ENCODE results near the gene MYO9B. TPM values are rescaled to one million over a fixed set of nuclear protein-coding genes. Genes with fewer than 3 reads are reported as not detected.
A peak's percentile ranks its signal among the peaks of the same experiment; 100 is the strongest.

MYO9B gene
- total and polyA plus RNA-seq, 2 of the 13 experiments (the other 11 are each of a cell fraction or from before 2014, with no cell fraction given) = 18.0 to 18.3 TPM

GRCh38 chr19:17136021-17136420, 60.4 kb downstream of the MYO9B start (continued):
- TF ChIP-seq PAF1 (CRISPR knock-in tag; IDR thresholded peaks at IDR 0.05) = no peak
- TF ChIP-seq MZF1 (CRISPR knock-in tag; IDR thresholded peaks at IDR 0.05; ENCODE audit: borderline replicate concordance) = no peak
- 0 out of 2 replicates have a peak, but pooled peaks have one; percentile 16 for TF ChIP-seq ZNF430 (CRISPR knock-in tag; IDR thresholded peaks at IDR 0.05)
- TF ChIP-seq SALL1 (CRISPR knock-in tag; IDR thresholded peaks at IDR 0.05) = no peak

GRCh38 chr19:17136617-17137016, 61.0 kb downstream of the MYO9B start:
- no peaks in the 10 kb centered on the region for H3K36me3 ChIP-seq (replicated peaks in 1 of 2; ENCODE audit: control insufficient read depth in 1 of 2, insufficient read depth in 2 of 2, low read length in 2 of 2)
- in situ Hi-C loops (cut with HindIII; ENCODE audit: extremely low pct_ligation_motif_present, low pct_unique_long_range_greater_than_20kb) (no loop called here), intact Hi-C loops (cut with micrococcal nuclease; ENCODE audit: unreplicated experiment) (loop anchor here (5.0 kb wide), 1 partner anchor 59 kb away; the partner anchor contains the start of genes HAUS8 and MYO9B)
- no peaks in the 10 kb centered on the region for H4K20me1 ChIP-seq (ENCODE audit: insufficient read depth, low read length)
- peak overlapping the region; percentile 80 for H3K4me2 ChIP-seq (ENCODE audit: low read depth, low read length)
- 0 out of 2 replicates have a peak overlapping the region, but pooled peaks have one; percentile 63 for H3K9ac ChIP-seq (ENCODE audit: insufficient read depth, low read depth, low read length)
- H3K79me2 ChIP-seq (ENCODE audit: insufficient read depth, low read length) = no peaks in the 10 kb centered on the region
- peak overlapping the region in 1 of 3 experiments; percentile 13; a peak in 1 of 6 replicates for H3K4me3 ChIP-seq (replicated peaks in 1 of 3; ENCODE audit: insufficient read depth in 1 of 3, low read depth in 2 of 3, low read length in 3 of 3)
- no TSS peak for BruUV-seq (replicated peaks)
- FAIRE-seq (peak; percentile 30), DNase-seq (ENCODE audit: low spot score) (peak; percentile 54), ATAC-seq (peak; percentile 18)
- ChIA-PET POLR2A (no interaction called here), CTCF (ENCODE audit: low intra/inter-chr PET ratio, low total read pairs) (no interaction called here)
- H3K9me3 ChIP-seq (ENCODE audit: low read length) = no peaks in the 10 kb centered on the region
- H3K27ac ChIP-seq (ENCODE audit: extremely low read length, insufficient read depth, low read length) = peak overlapping the region; percentile 68
- H3K4me1 ChIP-seq (ENCODE audit: insufficient read depth, low read length) = peaks cover 70% of the 10 kb centered on the region
- no peaks in the 10 kb centered on the region for H3K27me3 ChIP-seq (ENCODE audit: control insufficient read depth in 1 of 2, insufficient read depth in 2 of 2, low read length in 2 of 2)
- WGBS (ENCODE audit: low lambda C conversion rate) = 61% methylated on average over 5 of the region's 11 CpGs
- no peak overlapping the region for H2AFZ ChIP-seq (ENCODE audit: low read length)
- TF ChIP-seq RXRB (CRISPR knock-in tag; IDR thresholded peaks at IDR 0.05; ENCODE audit: borderline replicate concordance) (peak; percentile 24; the same call in 1 of the 2 replicates), PLRG1 (conservative IDR thresholded peaks at IDR 0.05) (no peak), NR2F6 (IDR thresholded peaks at IDR 0.05) (peak; percentile 31; the same call in 1 of the 2 replicates), NR2F6 (CRISPR knock-in tag; IDR thresholded peaks at IDR 0.05) (peak; percentile 27; the same call in 1 of the 2 replicates), ZNF766 (CRISPR knock-in tag; IDR thresholded peaks at IDR 0.05; ENCODE audit: borderline replicate concordance) (no peak), ZNF770 (CRISPR knock-in tag; IDR thresholded peaks at IDR 0.05) (peak; percentile 59; the same call in 1 of the 2 replicates), ZNF460 (CRISPR knock-in tag; IDR thresholded peaks at IDR 0.05; ENCODE audit: borderline replicate concordance) (peak; percentile 44; the same call in 1 of the 2 replicates), RORA (CRISPR knock-in tag; IDR thresholded peaks at IDR 0.05) (no peak), GFI1 (CRISPR knock-in tag; IDR thresholded peaks at IDR 0.05; ENCODE audit: borderline replicate concordance) (0 out of 2 replicates have a peak, but pooled peaks have one; percentile 20), SP5 (CRISPR knock-in tag; IDR thresholded peaks at IDR 0.05; ENCODE audit: borderline replicate concordance, low read depth) (0 out of 2 replicates have a peak, but pooled peaks have one; percentile 33), RARA (CRISPR knock-in tag; IDR thresholded peaks at IDR 0.05) (peak; percentile 45; the same call in 1 of the 2 replicates), FOSL2 (CRISPR knock-in tag; IDR thresholded peaks at IDR 0.05) (0 out of 2 replicates have a peak, but pooled peaks have one; percentile 17), LCORL (IDR thresholded peaks at IDR 0.05) (no peak), LCORL (CRISPR knock-in tag; IDR thresholded peaks at IDR 0.05) (peak; percentile 47; the same call in 1 of the 2 replicates), ZFX (CRISPR knock-in tag; IDR thresholded peaks at IDR 0.05; ENCODE audit: low read depth) (0 out of 2 replicates have a peak, but pooled peaks have one; percentile 10), ZMYM3 (CRISPR knock-in tag; IDR thresholded peaks at IDR 0.05) (peak; percentile 52; the same call in 1 of the 2 replicates), TSC22D2 (CRISPR knock-in tag; IDR thresholded peaks at IDR 0.05; ENCODE audit: borderline replicate concordance) (no peak), ZBTB7B (CRISPR knock-in tag; IDR thresholded peaks at IDR 0.05) (peak; percentile 42; the same call in 1 of the 2 replicates), ZNF550 (CRISPR knock-in tag; IDR thresholded peaks at IDR 0.05; ENCODE audit: borderline replicate concordance) (no peak), MED1 (CRISPR knock-in tag; IDR thresholded peaks at IDR 0.05) (0 out of 2 replicates have a peak, but pooled peaks have one; percentile 15), HCFC1 (IDR thresholded peaks at IDR 0.05; ENCODE audit: low read depth, low read length) (no peak), ZNF558 (CRISPR knock-in tag; IDR thresholded peaks at IDR 0.05; ENCODE audit: borderline replicate concordance) (no peak)
